VCaP (cell line): ENCODE data around the gene DCLK1.

Source experiments
- H3K27ac ChIP-seq: fragments of 450-650 bp; 2 replicates; pipeline ENCODE4 v1.5.1; 2017
- TF ChIP-seq, protein P1 (sequence below): fragments of 450-650 bp; conservative IDR thresholded peaks from 2 replicates; pipeline ENCODE4 v1.5.1; 2017; ENCODE audit warnings: mild to moderate bottlenecking, moderate library complexity

Gene DCLK1

GRCh38 chr13:35764326-35765015, 366.7 kb downstream of the DCLK1 start:
- TF ChIP-seq, protein P1, sequence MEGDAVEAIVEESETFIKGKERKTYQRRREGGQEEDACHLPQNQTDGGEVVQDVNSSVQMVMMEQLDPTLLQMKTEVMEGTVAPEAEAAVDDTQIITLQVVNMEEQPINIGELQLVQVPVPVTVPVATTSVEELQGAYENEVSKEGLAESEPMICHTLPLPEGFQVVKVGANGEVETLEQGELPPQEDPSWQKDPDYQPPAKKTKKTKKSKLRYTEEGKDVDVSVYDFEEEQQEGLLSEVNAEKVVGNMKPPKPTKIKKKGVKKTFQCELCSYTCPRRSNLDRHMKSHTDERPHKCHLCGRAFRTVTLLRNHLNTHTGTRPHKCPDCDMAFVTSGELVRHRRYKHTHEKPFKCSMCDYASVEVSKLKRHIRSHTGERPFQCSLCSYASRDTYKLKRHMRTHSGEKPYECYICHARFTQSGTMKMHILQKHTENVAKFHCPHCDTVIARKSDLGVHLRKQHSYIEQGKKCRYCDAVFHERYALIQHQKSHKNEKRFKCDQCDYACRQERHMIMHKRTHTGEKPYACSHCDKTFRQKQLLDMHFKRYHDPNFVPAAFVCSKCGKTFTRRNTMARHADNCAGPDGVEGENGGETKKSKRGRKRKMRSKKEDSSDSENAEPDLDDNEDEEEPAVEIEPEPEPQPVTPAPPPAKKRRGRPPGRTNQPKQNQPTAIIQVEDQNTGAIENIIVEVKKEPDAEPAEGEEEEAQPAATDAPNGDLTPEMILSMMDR: no peak
- H3K27ac ChIP-seq: no peak overlapping the region

DNA sequence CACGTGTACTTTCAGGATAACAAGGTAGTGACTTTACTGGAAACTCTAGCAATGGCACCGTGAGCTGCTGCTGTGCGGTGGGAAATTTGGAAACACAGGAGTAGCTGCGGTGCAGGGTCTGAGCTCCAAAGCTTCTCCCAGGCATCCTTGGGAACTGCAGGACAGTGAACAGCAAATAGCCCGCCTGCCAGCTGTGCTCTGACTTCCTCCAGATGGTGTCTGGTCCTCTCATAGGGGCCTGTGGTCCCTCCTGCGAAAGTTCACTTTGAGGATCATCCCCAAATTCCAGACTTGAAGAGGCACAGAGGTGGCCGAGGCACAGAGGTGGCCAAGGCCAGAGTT, 367.4 kb downstream of the DCLK1 start:
- H3K27ac ChIP-seq: no peak overlapping the region
- TF ChIP-seq, protein P1: no peak

GRCh38 chr13:35763060-35763781, 368.0 kb downstream of the DCLK1 start:
- TF ChIP-seq, protein P1: no peak
- H3K27ac ChIP-seq: no peak overlapping the region

GRCh38 chr13:35761440-35762252, 369.5 kb downstream of the DCLK1 start:
- H3K27ac ChIP-seq: no peak overlapping the region
- TF ChIP-seq, protein P1: no peak

DNA sequence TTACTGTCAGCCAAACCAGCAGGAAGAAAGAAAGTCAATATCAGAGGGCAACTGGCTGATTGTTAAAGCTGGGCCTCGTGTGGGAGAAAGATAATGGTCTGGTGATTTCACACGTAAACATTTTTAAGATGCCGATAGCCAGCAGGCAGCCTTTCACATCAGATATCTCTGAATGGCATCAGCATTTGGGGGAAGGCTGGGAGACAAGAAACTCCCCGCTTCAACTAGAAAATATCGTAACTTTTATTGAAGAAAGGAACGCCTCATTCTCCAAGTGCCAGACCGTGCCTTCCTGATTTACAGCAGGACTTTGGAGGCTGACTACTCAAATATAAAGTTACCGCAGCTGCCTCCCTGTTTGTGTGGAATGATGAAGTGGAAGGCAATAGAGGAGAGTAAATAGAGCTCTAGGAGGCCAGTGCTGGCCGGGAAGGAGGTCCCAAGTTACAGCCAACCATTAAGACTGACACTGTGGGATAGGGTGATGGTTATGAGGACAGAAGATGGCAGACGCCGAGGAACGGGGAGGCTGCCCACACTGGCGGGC, 370.4 kb downstream of the DCLK1 start:
- no peak overlapping the region for H3K27ac ChIP-seq
- TF ChIP-seq, protein P1: no peak

DNA sequence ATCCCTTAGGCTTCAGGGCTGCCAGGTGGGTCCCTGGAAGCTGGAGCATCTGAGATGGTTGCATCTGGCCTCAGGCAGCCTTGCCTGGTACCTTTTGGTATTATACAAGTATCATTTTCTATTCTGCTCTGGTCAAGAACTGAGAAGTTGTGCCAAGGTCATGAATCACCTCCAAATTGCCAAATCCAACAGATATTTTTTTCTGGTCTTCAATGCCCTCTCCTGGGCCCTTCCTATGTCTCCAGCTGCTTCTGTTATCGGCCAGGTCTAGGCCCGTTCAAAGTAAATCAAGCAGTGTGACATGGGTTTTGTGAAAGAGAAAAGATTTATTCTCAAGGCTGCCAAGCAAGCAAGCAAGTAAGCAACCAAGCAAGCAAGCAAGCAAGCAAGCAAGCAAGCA, 383.6 kb downstream of the DCLK1 start:
- TF ChIP-seq, protein P1: no peak
- no peak overlapping the region for H3K27ac ChIP-seq
